K562 (cell line): ENCODE measurements around the gene CNPY4. TPM values are rescaled to one million over a fixed set of nuclear protein-coding genes. Genes with fewer than 3 reads are reported as not detected.

Experiments
- ATAC-seq: fragments of 200-7000 bp; cut with Tn5 transposase; 3 replicates; pipeline ENCODE4 v1.9.1; 2020; ENCODE audit warnings: moderate library complexity
- BruUV-seq: library from RNA; stranded (reverse); fragments of 400-500 nt; replicated peaks from 2 replicates; lab custom pipeline; 2021; lab: Mats Ljungman, UMichigan
- CTCF ChIA-PET: fragments of 300-600 bp; formaldehyde crosslinking; extraction: SDS; loops from one replicate; lab custom pipeline; 2021; ENCODE audit warnings: low intra/inter-chr PET ratio; lab: Yijun Ruan, JAX
- POLR2A ChIA-PET: fragments of 300-600, 350-650 bp; sonication (Branson Sonifier 250); formaldehyde crosslinking; extraction: SDS; loops from one replicate; lab custom pipeline; 2021; ENCODE audit warnings: antibody characterized with exemption, inconsistent platforms; lab: Yijun Ruan, JAX
- DNase-seq, 4 experiments: peaks; one replicate each; pipeline versions ENCODE4 v3.0.0 to v3.0.0-alpha.2; 2011 to 2018; ENCODE audit warnings: low spot score in 3 of 4, mixed read lengths in 3 of 4; ENCODE audit errors: extremely low read depth in 1 of 4
- FAIRE-seq: peaks from 2 replicates; lab custom pipeline; 2011; peaks lifted over from hg19 to GRCh38; lab: Jason Lieb, UNC
- H2AFZ ChIP-seq: 2 replicates; pipeline ENCODE4 v1.6.0; 2011; ENCODE audit warnings: low read depth, low read length, control low read depth, inconsistent platforms
- H3K27ac ChIP-seq: fragments of 200-600 bp; 3 replicates; pipeline ENCODE4 v1.8.0; 2011; ENCODE audit warnings: low read depth, mild to moderate bottlenecking, control low read depth, inconsistent platforms, low read length, moderate library complexity, mixed read lengths; ENCODE audit errors: extremely low read depth
- H3K27me3 ChIP-seq, 2 experiments: fragments of 300-600 bp in 1 of 2; 2 replicates in 1 of 2; 3 replicates in 1 of 2; pipeline versions ENCODE4 v1.6.0 to v1.8.0; 2011; ENCODE audit warnings: inconsistent platforms in 2 of 2, low read length in 2 of 2, mild to moderate bottlenecking in 1 of 2, mixed read lengths in 1 of 2, moderate library complexity in 1 of 2; ENCODE audit not compliant: control insufficient read depth in 2 of 2, insufficient read depth in 2 of 2
- H3K36me3 ChIP-seq: fragments of 300-600 bp; 3 replicates; pipeline ENCODE4 v1.8.0; 2011; ENCODE audit warnings: mild to moderate bottlenecking, low read length, inconsistent platforms; ENCODE audit not compliant: control insufficient read depth, insufficient read depth
- H3K4me1 ChIP-seq, 2 experiments: fragments of 200-600 bp in 1 of 2; replicated peaks in 1 of 2; 2 replicates in 1 of 2; 3 replicates in 1 of 2; pipeline versions ENCODE4 v1.5.1 to v1.8.0; 2011; ENCODE audit warnings: inconsistent platforms in 2 of 2, low read length in 2 of 2, mild to moderate bottlenecking in 1 of 2, mixed read lengths in 1 of 2, moderate library complexity in 1 of 2; ENCODE audit not compliant: control insufficient read depth in 2 of 2, insufficient read depth in 2 of 2
- H3K4me2 ChIP-seq: 2 replicates; pipeline ENCODE4 v1.6.1; 2011; ENCODE audit warnings: low read length, control low read depth, inconsistent platforms, mixed read lengths; ENCODE audit not compliant: insufficient read depth
- H3K4me3 ChIP-seq: fragments of 200-600 bp; sonication (generic), shearing (Covaris generic); 2 replicates; pipeline ENCODE4 v1.5.1; 2016; ENCODE audit warnings: control low read depth, inconsistent platforms
- H3K79me2 ChIP-seq: fragments of 200-600 bp; 3 replicates; pipeline ENCODE4 v1.8.0; 2011; ENCODE audit warnings: low read length, inconsistent platforms; ENCODE audit not compliant: control insufficient read depth, insufficient read depth
- H3K9ac ChIP-seq, 2 experiments: 2 replicates each; pipeline versions ENCODE4 v1.6.0 to v1.6.1; 2011; ENCODE audit warnings: low read depth in 2 of 2, low read length in 2 of 2, control low read depth in 1 of 2, inconsistent platforms in 1 of 2, mild to moderate bottlenecking in 1 of 2, mixed read lengths in 1 of 2; ENCODE audit not compliant: insufficient read depth in 1 of 2
- H3K9me1 ChIP-seq: one replicate; pipeline ENCODE4 v1.6.0; 2011; ENCODE audit warnings: inconsistent platforms, mild to moderate bottlenecking, low read length, moderate library complexity; ENCODE audit not compliant: control insufficient read depth, insufficient read depth
- H3K9me3 ChIP-seq: replicated peaks from 2 replicates; pipeline ENCODE4 v1.5.1; 2011; ENCODE audit warnings: low read depth, low read length, inconsistent platforms; ENCODE audit not compliant: control insufficient read depth, insufficient read depth
- H4K20me1 ChIP-seq: replicated peaks from 2 replicates; pipeline ENCODE4 v1.6.1; 2011; ENCODE audit warnings: low read length, inconsistent platforms, mixed read lengths; ENCODE audit not compliant: control insufficient read depth, insufficient read depth
- CREB3L1 ChIP-seq: fragments of 450-650 bp; IDR thresholded peaks from 2 replicates; pipeline ENCODE4 v1.6.1; 2014; ENCODE audit warnings: low read depth, mild to moderate bottlenecking, moderate library complexity, borderline replicate concordance
- MAFG ChIP-seq: fragments of 450-650 bp; conservative IDR thresholded peaks from 2 replicates; pipeline ENCODE4 v1.6.1; 2016; ENCODE audit warnings: missing genetic modification characterization, missing compliant biosample characterization
- RHOXF2B ChIP-seq: fragments of 250-450 bp; sonication (Bioruptor Pico); conservative IDR thresholded peaks from 2 replicates; pipeline ENCODE4 v1.5.1; 2021
- ZNF830 ChIP-seq: fragments of 250-450 bp; sonication (Bioruptor Pico); IDR thresholded peaks from 2 replicates; pipeline ENCODE4 v1.5.0; 2021; ENCODE audit warnings: mild to moderate bottlenecking
- WGBS: fragments of 100-300 bp; shearing (Covaris generic); methylation state at CpG from one replicate; pipeline ENCODE4 v1.1.6; 2016; ENCODE audit warnings: low coverage, mixed read lengths; ENCODE audit not compliant: insufficient coverage; ENCODE audit errors: missing lambda C conversion rate; 5-methylcytosine and 5-hydroxymethylcytosine counted together
- in situ Hi-C: fragments of 300-500 bp; cut with MboI; formaldehyde crosslinking; loops from 4 replicates; pipeline ENCODE4 v1.15.0; 2018; ENCODE audit warnings: inconsistent platforms, mixed read lengths
- intact Hi-C: fragments of 100-400 bp; cut with micrococcal nuclease; formaldehyde crosslinking; loops from 2 replicates; pipeline ENCODE4 v1.14.2; 2022
- polyA plus RNA-seq, 8 experiments: library from polyadenylated mRNA; depleted of rRNA in 4 of 8; stranded (reverse) in 5 of 8; unstranded in 3 of 8; fragments of >200 nt; fragmentation: Nextera tagmentation in 2 of 8; fragmentation: Illumina TruSeq in 1 of 8; extraction: Ambion mirVana in 2 of 8; extraction: Trizol in 1 of 8; gene quantifications; 2 replicates each; pipeline versions ENCODE4 v1.2.1 to v1.2.3, GENCODE V29; 2011 to 2014; ENCODE audit warnings: inconsistent platforms in 1 of 8, missing spikeins in 1 of 8
- total RNA-seq, 7 experiments: library from RNA; depleted of rRNA in 6 of 7; stranded (reverse); fragments of >200 nt in 6 of 7; fragmentation: Illumina TruSeq in 2 of 7; extraction: Trizol in 2 of 7; gene quantifications; 2 replicates each; pipeline versions ENCODE4 v1.2.1 to v1.2.3, GENCODE V29; 2011 to 2021; ENCODE audit warnings: low replicate concordance in 1 of 7
- TF ChIP-seq, protein P1 (sequence below), 2 experiments: fragments of 450-650 bp; IDR thresholded peaks; 2 replicates each; pipeline ENCODE4 v1.6.1; 2018; ENCODE audit warnings: mild to moderate bottlenecking in 2 of 2, low read depth in 1 of 2; ENCODE audit not compliant: partially characterized antibody in 2 of 2
- TF ChIP-seq, protein P2 (sequence below): fragments of 450-650 bp; IDR thresholded peaks from 2 replicates; pipeline ENCODE4 v1.6.1; 2016; ENCODE audit warnings: antibody characterized with exemption
- TF ChIP-seq, protein P3 (sequence below): fragments of 450-650 bp; conservative IDR thresholded peaks from 2 replicates; pipeline ENCODE4 v1.6.1; 2016; ENCODE audit warnings: missing genetic modification characterization, low read depth, mild to moderate bottlenecking, control low read depth, missing compliant biosample characterization
- TF ChIP-seq, protein P4 (sequence below), 2 experiments: fragments of 450-650 bp in 1 of 2; sonication (generic) in 1 of 2; formaldehyde crosslinking in 1 of 2; IDR thresholded peaks in 1 of 2; conservative IDR thresholded peaks in 1 of 2; 2 replicates each; pipeline versions ENCODE4 v1.6.1 to v1.8.1; 2016 to 2023; ENCODE audit warnings: mild to moderate bottlenecking in 2 of 2, moderate library complexity in 2 of 2, inconsistent platforms in 1 of 2, missing genetic modification reagents in 1 of 2

Gene CNPY4
- total and polyA plus RNA-seq, 9 of the 15 experiments (the other 6 are each of a cell fraction or from before 2014, with no cell fraction given): 1.9 to 11.2 (median 7.0) TPM

GRCh38 chr7:100122067-100122466 lies 2.6 kb downstream of the CNPY4 start (continued):
- TF ChIP-seq, protein P1, sequence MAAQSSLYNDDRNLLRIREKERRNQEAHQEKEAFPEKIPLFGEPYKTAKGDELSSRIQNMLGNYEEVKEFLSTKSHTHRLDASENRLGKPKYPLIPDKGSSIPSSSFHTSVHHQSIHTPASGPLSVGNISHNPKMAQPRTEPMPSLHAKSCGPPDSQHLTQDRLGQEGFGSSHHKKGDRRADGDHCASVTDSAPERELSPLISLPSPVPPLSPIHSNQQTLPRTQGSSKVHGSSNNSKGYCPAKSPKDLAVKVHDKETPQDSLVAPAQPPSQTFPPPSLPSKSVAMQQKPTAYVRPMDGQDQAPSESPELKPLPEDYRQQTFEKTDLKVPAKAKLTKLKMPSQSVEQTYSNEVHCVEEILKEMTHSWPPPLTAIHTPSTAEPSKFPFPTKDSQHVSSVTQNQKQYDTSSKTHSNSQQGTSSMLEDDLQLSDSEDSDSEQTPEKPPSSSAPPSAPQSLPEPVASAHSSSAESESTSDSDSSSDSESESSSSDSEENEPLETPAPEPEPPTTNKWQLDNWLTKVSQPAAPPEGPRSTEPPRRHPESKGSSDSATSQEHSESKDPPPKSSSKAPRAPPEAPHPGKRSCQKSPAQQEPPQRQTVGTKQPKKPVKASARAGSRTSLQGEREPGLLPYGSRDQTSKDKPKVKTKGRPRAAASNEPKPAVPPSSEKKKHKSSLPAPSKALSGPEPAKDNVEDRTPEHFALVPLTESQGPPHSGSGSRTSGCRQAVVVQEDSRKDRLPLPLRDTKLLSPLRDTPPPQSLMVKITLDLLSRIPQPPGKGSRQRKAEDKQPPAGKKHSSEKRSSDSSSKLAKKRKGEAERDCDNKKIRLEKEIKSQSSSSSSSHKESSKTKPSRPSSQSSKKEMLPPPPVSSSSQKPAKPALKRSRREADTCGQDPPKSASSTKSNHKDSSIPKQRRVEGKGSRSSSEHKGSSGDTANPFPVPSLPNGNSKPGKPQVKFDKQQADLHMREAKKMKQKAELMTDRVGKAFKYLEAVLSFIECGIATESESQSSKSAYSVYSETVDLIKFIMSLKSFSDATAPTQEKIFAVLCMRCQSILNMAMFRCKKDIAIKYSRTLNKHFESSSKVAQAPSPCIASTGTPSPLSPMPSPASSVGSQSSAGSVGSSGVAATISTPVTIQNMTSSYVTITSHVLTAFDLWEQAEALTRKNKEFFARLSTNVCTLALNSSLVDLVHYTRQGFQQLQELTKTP (IDR thresholded peaks at IDR 0.05; ENCODE audit: low read depth in 1 of 2, partially characterized antibody in 2 of 2): no peak
- no peak for TF ChIP-seq RHOXF2B (CRISPR knock-in tag)
- TF ChIP-seq ZNF830 (CRISPR knock-in tag): 0 out of 2 replicates have a peak, but pooled peaks have one; percentile 72

- Histone ChIP-seq H3K4me2 (peak overlapping the region; percentile 36), H3K36me3 (no peaks in the 10 kb centered on the region; the same call in 2 of the 3 replicates), H3K4me1 (peaks cover 35 to 69% of the 10 kb centered on the region in 2 experiments), H3K27ac (peak overlapping the region; percentile 65), H3K9me1 (no peaks in the 10 kb centered on the region), H3K27me3 (no peaks in the 10 kb centered on the region), H4K20me1 (0 out of 2 replicates have a peak, but pooled peaks cover 4% of the 10 kb centered on the region), H2AFZ (peak overlapping the region; percentile 71), H3K79me2 (peaks cover 36% of the 10 kb centered on the region), H3K4me3 (no peak overlapping the region), H3K9me3 (no peaks in the 10 kb centered on the region), H3K9ac (peak overlapping the region in 1 of 2 experiments; percentile 85; a peak in 2 of 4 replicates)
- FAIRE-seq: no peak
- BruUV-seq: no TSS peak
- peak in 3 of 4 experiments; percentile 21 to 71 (median 61) for DNase-seq
- in situ Hi-C loops (no loop called here), intact Hi-C loops (no loop called here)
- WGBS: 64% methylated on average over 1 of the region's 1 CpG
- CTCF ChIA-PET: no interaction called here
- POLR2A ChIA-PET: interaction anchor here (0.6 to 5.7 kb wide), 5 partner anchors 19 to 618 kb away, joined by 3 to 45 read pairs (median 3); partner anchors contain the start of genes AP4M1, MCM7 and ZNF3
- no peak for ATAC-seq
- no peak for TF ChIP-seq MAFG (tag)
- TF ChIP-seq CREB3L1: no peak
- TF ChIP-seq, protein P2, sequence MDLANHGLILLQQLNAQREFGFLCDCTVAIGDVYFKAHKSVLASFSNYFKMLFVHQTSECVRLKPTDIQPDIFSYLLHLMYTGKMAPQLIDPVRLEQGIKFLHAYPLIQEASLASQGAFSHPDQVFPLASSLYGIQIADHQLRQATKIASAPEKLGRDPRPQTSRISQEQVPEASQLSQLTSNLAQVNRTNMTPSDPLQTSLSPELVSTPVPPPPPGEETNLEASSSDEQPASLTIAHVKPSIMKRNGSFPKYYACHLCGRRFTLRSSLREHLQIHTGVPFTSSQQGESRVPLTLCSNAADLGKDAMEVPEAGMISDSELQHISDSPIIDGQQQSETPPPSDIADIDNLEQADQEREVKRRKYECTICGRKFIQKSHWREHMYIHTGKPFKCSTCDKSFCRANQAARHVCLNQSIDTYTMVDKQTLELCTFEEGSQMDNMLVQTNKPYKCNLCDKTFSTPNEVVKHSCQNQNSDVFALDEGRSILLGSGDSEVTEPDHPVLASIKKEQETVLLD: peak; percentile 46; the same call in 1 of the 2 replicates
- TF ChIP-seq, protein P3, sequence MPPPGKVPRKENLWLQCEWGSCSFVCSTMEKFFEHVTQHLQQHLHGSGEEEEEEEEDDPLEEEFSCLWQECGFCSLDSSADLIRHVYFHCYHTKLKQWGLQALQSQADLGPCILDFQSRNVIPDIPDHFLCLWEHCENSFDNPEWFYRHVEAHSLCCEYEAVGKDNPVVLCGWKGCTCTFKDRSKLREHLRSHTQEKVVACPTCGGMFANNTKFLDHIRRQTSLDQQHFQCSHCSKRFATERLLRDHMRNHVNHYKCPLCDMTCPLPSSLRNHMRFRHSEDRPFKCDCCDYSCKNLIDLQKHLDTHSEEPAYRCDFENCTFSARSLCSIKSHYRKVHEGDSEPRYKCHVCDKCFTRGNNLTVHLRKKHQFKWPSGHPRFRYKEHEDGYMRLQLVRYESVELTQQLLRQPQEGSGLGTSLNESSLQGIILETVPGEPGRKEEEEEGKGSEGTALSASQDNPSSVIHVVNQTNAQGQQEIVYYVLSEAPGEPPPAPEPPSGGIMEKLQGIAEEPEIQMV: no peak
- TF ChIP-seq, protein P4, sequence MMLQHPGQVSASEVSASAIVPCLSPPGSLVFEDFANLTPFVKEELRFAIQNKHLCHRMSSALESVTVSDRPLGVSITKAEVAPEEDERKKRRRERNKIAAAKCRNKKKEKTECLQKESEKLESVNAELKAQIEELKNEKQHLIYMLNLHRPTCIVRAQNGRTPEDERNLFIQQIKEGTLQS (IDR thresholded peaks at IDR 0.05): no peak
- TF ChIP-seq, protein P4 (CRISPR knock-in tag; conservative IDR thresholded peaks at IDR 0.05): no peak
Measured at GRCh38 chr7:100122568-100122967, 3.1 kb downstream of the CNPY4 start.
